Measurements from ENCODE around the gene ANKMY1.

The ANKMY1 gene

DNA sequence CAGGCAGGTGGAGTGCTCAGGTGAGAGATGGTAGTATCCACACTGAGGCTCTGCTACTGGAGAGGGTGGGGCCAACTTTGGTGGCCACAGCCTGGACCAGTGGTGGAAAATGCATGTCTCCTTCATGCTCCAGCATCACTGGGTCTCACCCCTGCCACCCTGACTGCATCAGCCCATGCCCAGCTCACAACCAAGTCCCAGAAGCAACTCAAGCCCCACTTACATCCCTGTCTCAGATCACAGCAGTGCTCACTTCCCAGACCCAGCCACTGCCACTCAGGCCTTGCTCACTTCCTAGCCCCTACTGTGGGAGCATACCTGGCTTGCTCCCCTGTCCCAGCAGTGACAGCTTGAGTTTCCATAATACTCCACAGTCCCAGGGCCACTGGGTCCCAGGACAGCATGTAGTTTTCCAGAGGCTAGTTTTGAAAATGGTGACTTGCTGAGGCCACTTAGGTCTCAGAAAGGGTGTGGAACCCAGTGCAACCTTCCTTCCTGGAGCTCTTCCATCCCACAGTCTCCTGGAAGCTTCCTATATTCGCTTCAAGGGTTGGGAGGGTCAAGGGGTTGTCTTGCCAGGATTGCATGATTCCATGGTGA is 63.5 kb downstream of the ANKMY1 start:
- Histone ChIP-seq H3K9ac (ENCODE audit: low read length) (no peak overlapping the region), H4K20me1 (ENCODE audit: low read depth, low read length) (no peaks in the 10 kb centered on the region), H3K36me3 (ENCODE audit: low read length) (0 out of 2 replicates have a peak, but pooled peaks cover 5% of the 10 kb centered on the region), H3K27ac (ENCODE audit: low read depth, low read length) (no peak overlapping the region), H2AFZ (ENCODE audit: low read depth, low read length, severe bottlenecking) (no peak overlapping the region), H3K4me2 (ENCODE audit: low read depth, low read length, poor library complexity, severe bottlenecking) (no peak overlapping the region), H3F3A (ENCODE audit: insufficient read depth) (no peaks in the 10 kb centered on the region), H3K79me2 (ENCODE audit: insufficient read depth, low read length) (no peaks in the 10 kb centered on the region), H3K27me3 (ENCODE audit: low read length) (no peaks in the 10 kb centered on the region), H3K4me3 (ENCODE audit: insufficient read depth, low read length, poor library complexity, severe bottlenecking) (no peak overlapping the region), H3K9me2 (replicated peaks; ENCODE audit: insufficient read depth, low read length) (no peaks in the 10 kb centered on the region), H3K9me3 (ENCODE audit: insufficient read depth, low read length) (peaks cover 18% of the 10 kb centered on the region; the same call in 1 of the 2 replicates)
- TF ChIP-seq, protein P1, sequence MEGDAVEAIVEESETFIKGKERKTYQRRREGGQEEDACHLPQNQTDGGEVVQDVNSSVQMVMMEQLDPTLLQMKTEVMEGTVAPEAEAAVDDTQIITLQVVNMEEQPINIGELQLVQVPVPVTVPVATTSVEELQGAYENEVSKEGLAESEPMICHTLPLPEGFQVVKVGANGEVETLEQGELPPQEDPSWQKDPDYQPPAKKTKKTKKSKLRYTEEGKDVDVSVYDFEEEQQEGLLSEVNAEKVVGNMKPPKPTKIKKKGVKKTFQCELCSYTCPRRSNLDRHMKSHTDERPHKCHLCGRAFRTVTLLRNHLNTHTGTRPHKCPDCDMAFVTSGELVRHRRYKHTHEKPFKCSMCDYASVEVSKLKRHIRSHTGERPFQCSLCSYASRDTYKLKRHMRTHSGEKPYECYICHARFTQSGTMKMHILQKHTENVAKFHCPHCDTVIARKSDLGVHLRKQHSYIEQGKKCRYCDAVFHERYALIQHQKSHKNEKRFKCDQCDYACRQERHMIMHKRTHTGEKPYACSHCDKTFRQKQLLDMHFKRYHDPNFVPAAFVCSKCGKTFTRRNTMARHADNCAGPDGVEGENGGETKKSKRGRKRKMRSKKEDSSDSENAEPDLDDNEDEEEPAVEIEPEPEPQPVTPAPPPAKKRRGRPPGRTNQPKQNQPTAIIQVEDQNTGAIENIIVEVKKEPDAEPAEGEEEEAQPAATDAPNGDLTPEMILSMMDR (IDR thresholded peaks at IDR 0.05; ENCODE audit: insufficient read depth, low read length, poor library complexity, severe bottlenecking), result no peak
- TF ChIP-seq EZH2phosphoT487 (conservative IDR thresholded peaks at IDR 0.05; ENCODE audit: low read length), result no peak

DNA sequence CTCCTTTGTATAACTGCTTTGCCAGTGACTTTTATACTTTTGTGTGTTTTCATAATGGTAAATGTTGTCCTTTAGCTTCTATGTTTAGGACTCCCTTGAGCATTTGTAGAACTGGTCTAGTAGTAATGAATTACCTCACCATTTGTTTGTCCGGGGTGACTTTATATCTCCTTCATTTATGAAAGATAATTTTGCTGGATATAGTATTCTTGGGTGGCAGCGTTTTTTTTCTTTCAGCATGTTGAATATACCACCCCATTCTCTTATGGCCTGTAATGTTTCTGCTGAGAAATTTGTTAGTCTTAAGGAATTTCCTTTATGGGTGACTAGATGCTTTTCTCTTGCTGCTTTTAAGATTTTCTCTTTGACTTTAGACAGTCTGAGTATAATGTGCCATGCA is 66.3 kb downstream of the ANKMY1 start:
- H3K9me3 ChIP-seq (ENCODE audit: insufficient read depth, low read length), result peaks cover 18% of the 10 kb centered on the region; the same call in 1 of the 2 replicates
- no peak overlapping the region for H3K27ac ChIP-seq (ENCODE audit: low read depth, low read length)
- no peaks in the 10 kb centered on the region for H3K79me2 ChIP-seq (ENCODE audit: insufficient read depth, low read length)
- H4K20me1 ChIP-seq (ENCODE audit: low read depth, low read length), result no peaks in the 10 kb centered on the region
- no peaks in the 10 kb centered on the region for H3K27me3 ChIP-seq (ENCODE audit: low read length)
- no peaks in the 10 kb centered on the region for H3F3A ChIP-seq (ENCODE audit: insufficient read depth)
- H3K9me2 ChIP-seq (replicated peaks; ENCODE audit: insufficient read depth, low read length), result no peaks in the 10 kb centered on the region
- H3K4me3 ChIP-seq (ENCODE audit: insufficient read depth, low read length, poor library complexity, severe bottlenecking), result no peak overlapping the region
- H3K4me2 ChIP-seq (ENCODE audit: low read depth, low read length, poor library complexity, severe bottlenecking), result no peak overlapping the region
- TF ChIP-seq, protein P1 (IDR thresholded peaks at IDR 0.05; ENCODE audit: insufficient read depth, low read length, poor library complexity, severe bottlenecking), result no peak
- TF ChIP-seq EZH2phosphoT487 (conservative IDR thresholded peaks at IDR 0.05; ENCODE audit: low read length), result no peak
- H2AFZ ChIP-seq (ENCODE audit: low read depth, low read length, severe bottlenecking), result no peak overlapping the region
- 0 out of 2 replicates have a peak, but pooled peaks cover 5% of the 10 kb centered on the region for H3K36me3 ChIP-seq (ENCODE audit: low read length)
- H3K9ac ChIP-seq (ENCODE audit: low read length), result no peak overlapping the region

DNA sequence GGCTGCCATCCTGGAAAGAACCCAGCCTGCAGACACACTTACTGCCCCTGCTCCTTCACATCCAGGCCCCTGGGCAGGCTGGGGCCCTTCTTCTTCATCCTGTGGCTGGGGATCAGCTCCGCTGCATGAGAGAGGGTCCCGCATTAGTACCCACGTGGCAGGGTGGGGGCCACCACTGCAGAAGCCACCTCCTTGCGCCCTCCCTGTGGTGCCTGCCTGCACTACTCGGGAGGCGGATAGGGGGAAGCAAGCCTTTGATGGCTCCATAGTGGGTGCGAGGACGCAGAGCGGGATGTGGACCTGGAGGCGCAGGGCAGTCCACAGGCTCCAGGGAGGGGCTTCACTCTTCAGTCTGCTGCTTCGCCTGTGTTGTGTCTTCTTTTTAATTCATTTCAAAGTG is 75.6 kb downstream of the ANKMY1 start:
- Histone ChIP-seq H3K9me2 (replicated peaks; ENCODE audit: insufficient read depth, low read length) (no peaks in the 10 kb centered on the region), H3K9me3 (ENCODE audit: insufficient read depth, low read length) (no peaks in the 10 kb centered on the region), H2AFZ (ENCODE audit: low read depth, low read length, severe bottlenecking) (no peak overlapping the region), H3K9ac (ENCODE audit: low read length) (no peak overlapping the region), H3K4me3 (ENCODE audit: insufficient read depth, low read length, poor library complexity, severe bottlenecking) (no peak overlapping the region), H3F3A (ENCODE audit: insufficient read depth) (no peaks in the 10 kb centered on the region), H3K27ac (ENCODE audit: low read depth, low read length) (no peak overlapping the region), H4K20me1 (ENCODE audit: low read depth, low read length) (no peaks in the 10 kb centered on the region), H3K4me2 (ENCODE audit: low read depth, low read length, poor library complexity, severe bottlenecking) (no peak overlapping the region), H3K27me3 (ENCODE audit: low read length) (no peaks in the 10 kb centered on the region), H3K79me2 (ENCODE audit: insufficient read depth, low read length) (no peaks in the 10 kb centered on the region), H3K36me3 (ENCODE audit: low read length) (no peaks in the 10 kb centered on the region)
- TF ChIP-seq, protein P1 (IDR thresholded peaks at IDR 0.05; ENCODE audit: insufficient read depth, low read length, poor library complexity, severe bottlenecking), result no peak
- no peak for TF ChIP-seq EZH2phosphoT487 (conservative IDR thresholded peaks at IDR 0.05; ENCODE audit: low read length)

All from SU-DHL-6 (cell line).